ENCODE data around the gene TASP1.
"Not testable (repeated sequence)": the region's sequence is repeated elsewhere in the genome, so short reads cannot be mapped to it uniquely, and the experiment has no call there.

The TASP1 gene

DNA sequence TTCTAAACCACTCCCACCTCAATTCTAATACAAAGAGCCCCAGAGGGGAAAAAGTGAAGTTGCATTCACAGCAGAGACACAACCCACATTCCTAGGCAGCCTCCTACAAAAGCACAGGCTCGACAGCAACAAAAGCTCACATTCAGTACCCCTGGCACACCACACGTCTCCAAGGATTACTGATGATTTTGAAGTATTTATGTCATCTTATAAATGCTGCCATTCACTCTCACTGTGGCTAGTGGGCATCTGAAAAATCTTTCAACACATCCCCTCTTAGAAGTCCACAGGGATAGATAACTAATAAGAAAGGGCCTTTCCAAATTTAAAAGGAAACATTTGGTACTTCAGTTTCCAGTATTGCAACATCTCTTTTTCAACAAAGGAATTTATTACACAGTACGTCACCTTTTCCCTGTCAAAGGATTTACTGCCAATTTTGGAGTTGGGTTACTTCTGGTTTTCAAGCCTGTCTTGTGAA lies 146.7 kb downstream of the TASP1 start:
- DNase-seq = no peak

GRCh38 chr20:13487202-13487601 lies 151.5 kb downstream of the TASP1 start:
- no peak for DNase-seq

- DNase-seq = no peak
These were observed 152.0 kb downstream of the TASP1 start for GRCh38 chr20:13486694-13487093.

DNA sequence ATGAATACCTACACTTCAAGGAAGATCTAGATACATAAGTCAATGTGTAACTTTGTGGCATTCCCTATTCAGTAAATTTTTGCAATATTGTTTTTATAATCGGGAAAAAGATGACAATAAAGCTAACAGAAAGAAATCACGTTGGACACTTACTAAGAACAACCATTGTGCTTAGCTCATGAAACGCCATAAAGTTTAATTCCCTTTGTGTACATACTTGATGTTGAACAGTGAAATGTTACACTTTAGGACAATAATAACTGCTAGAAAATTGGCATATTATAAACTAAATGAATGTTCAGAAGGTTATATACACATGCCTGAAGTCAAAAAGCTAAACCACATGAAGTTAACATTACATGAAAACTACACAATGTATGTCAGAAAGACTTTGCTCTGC lies 153.2 kb downstream of the TASP1 start:
- DNase-seq = no peak

GRCh38 chr20:13485019-13485418 lies 153.7 kb downstream of the TASP1 start:
- DNase-seq = not testable (repeated sequence)

- DNase-seq = not testable (repeated sequence)
These were observed 155.3 kb downstream of the TASP1 start for GRCh38 chr20:13483472-13483871.

GRCh38 chr20:13478366-13478765 lies 160.4 kb downstream of the TASP1 start:
- DNase-seq = no peak

DNA sequence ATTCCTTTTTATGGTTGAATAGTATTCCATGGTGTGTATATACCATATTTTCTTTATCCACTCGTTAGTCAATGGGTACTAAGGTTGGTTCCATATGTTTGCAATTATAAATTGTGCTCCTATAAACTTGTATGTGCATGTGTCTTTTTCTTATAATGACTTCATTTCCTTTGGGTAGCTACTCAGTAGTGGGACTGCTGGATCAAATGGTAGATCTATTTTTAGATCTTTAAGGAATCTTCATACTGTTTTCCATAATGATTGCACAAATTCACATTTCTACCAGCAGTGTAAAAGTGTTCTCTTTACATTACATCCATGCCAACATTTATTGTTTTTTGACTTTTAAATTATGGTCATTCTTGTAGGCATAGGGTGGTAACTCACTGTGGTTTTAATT lies 164.3 kb downstream of the TASP1 start:
- DNase-seq = no peak

DNA sequence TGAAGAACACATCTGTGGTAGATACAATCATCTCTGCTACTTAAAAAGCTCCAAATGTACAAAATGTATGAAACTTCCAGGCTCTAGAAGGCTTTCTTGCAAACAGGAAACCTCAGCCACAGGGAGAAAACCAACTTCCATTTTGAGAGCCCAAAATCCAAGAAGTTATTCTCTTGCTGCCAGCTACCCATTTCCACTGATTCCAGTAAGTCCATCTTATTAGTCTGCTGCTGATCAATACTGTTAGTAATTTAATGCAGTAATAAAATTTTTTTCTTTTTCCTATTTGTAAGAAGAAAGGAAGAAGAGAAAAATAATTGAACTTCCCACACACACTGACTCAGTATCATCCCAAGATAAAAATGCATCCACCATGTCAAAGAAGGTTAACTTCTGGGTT lies 169.5 kb downstream of the TASP1 start:
- DNase-seq = no peak

DNA sequence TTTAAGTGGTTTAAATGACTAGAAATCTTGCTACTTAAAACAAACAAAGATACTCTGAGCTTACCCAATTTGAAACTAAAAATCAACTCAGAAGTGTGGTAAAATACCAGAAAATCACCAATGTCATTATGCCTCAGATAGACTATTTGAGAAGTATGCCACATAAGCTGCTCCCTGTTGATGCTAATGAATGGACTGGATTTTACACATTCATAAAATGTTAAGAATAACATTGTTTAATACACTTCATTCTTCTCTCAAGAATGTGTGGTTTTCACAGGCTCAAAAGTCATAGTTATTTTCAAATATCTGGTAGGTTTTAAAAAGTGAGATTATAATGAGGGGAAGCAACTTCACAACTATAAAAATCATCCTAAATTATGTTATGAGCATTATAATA lies 170.6 kb downstream of the TASP1 start:
- DNase-seq = no peak

- DNase-seq = no peak
These were observed 174.0 kb downstream of the TASP1 start for GRCh38 chr20:13464702-13465101.

DNA sequence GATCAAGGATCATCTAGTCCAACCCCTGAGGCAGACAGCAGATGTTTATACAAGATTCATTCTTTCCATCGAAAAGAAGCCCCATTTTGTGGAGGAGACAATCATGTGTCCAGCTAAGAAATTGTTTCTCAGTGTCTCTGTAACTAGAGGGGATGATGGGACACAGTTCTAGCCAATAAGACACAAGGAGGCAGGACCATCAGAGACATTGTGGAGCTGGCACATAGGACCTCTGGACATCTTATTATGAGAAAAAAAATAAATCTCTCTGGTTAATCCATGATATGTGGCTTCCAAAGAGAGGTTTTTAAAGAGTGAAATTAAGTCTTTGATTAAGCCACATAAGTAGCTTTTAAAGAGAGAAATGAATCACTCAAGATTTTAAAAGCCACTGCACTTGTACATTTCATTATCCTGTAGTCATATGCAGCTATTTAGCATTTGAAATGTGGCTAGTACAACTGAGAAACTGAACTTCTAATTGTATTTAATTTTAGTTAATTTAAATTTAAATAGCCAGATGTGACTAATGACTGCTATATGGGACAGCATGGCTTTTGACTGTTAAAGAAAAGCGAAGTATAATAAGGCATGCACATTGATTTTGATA lies 176.8 kb downstream of the TASP1 start:
- DNase-seq = peak; percentile 26

- peak; percentile 66 for DNase-seq
These were observed 179.8 kb downstream of the TASP1 start for GRCh38 chr20:13458860-13459451.

GRCh38 chr20:13457487-13457886 lies 181.2 kb downstream of the TASP1 start:
- DNase-seq = no peak

- no peak for DNase-seq
These were observed 183.0 kb downstream of the TASP1 start for GRCh38 chr20:13455713-13456112.

DNA sequence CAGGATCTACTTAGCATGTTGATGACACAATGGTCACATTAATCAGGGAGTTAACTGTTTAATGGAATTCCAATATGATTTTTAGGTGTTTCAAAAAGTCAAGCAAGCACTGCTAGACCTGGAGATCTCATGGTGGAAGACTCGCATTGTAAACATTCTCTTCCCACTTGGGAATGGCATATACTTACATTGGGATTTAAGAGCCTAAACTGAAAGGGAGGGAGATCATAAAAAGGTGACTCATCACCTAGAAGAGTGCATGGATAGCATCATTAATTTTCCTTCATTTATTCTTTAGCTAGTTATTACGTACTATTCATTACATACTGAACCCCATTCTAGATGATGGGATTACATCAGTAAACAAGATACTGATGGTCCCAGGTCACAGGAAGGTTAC lies 185.4 kb downstream of the TASP1 start:
- no peak for DNase-seq

- DNase-seq = no peak
These were observed 186.1 kb downstream of the TASP1 start for GRCh38 chr20:13452470-13453124.

DNA sequence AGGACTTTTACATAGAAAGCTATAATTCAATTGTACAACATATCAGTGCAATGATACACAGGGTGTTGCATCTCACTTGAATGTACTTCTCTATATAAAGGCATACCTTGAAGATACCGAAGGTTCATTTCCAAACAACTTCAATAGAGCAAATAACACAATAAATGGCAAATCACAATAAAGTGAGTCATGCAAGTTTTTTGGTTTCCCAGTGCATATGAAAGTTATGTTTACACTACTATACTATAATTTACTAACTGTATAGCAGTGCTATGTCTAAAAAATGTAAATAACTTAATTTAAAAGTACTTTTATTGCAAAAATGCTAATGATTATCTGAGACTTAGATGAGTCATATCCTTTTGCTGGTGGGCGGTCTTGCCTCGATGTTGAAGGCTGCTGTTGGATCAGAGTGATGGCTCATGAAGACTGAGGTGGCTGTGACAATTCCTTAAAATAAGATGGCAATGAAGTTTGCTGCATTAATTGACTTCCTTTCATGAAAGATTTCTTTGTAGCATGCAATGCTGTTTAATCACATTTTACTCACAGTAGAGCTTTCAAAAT lies 188.8 kb downstream of the TASP1 start:
- no peak for DNase-seq

GRCh38 chr20:13447385-13448180 lies 191.1 kb downstream of the TASP1 start:
- DNase-seq = peak; percentile 59

GRCh38 chr20:13443690-13444089 lies 195.0 kb downstream of the TASP1 start:
- DNase-seq = peak; percentile 76

GRCh38 chr20:13442986-13443385 lies 195.7 kb downstream of the TASP1 start:
- peak; percentile 79 for DNase-seq

GRCh38 chr20:13441388-13441787 lies 197.3 kb downstream of the TASP1 start:
- DNase-seq = no peak

- DNase-seq = peak; percentile 63
These were observed 202.2 kb downstream of the TASP1 start for GRCh38 chr20:13436530-13436929.

Data from NCI-H82 (cell line).